ENCODE data around the gene TMEM191B. TPM values are rescaled to one million over a fixed set of nuclear protein-coding genes. Genes with fewer than 3 reads are reported as not detected.
"Not testable (repeated sequence)": the region's sequence is repeated elsewhere in the genome, so short reads cannot be mapped to it uniquely, and the experiment has no call there.

The TMEM191B gene
- total and polyA plus RNA-seq, 10 donors = 0.60 to 4.3 (median 2.6) TPM; not detected in 3

DNA sequence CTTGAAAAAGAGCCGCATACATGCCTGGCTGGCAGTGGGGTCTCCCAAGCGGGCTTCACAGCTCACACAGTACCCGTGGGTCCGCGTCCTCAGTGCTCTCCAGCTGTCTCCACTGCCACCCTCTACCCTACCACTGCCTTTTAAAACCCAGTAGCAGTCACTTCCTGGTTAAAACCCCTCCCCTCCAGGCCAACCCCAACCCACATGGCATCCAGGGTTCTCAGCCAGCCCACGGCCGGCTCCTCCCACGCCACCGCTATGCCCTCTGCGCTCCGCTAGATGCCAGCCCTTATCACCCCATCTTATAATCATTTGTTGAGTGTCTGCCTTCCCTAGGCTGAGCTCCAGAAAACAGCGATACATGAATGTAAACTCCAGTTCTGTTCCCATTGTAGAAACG lies 47.0 kb downstream of the TMEM191B start:
- DNase-seq; H3K4me3 ChIP-seq; intact Hi-C loops (cut with DNase I; ENCODE audit: low total_unique reads); H3K36me3 ChIP-seq; H3K4me1 ChIP-seq; H3K27ac ChIP-seq; H3K9me3 ChIP-seq; H3K27me3 ChIP-seq (replicated peaks in 1 of 7): not testable (repeated sequence)
- WGBS, 5 donors = no CpG with 5 or more reads among the region's 13 CpGs

GRCh38 chr22:18575686-18576085 lies 48.1 kb downstream of the TMEM191B start:
- H3K4me3 ChIP-seq; H3K27ac ChIP-seq; H3K9me3 ChIP-seq; DNase-seq; H3K4me1 ChIP-seq; intact Hi-C loops (cut with DNase I; ENCODE audit: low total_unique reads); H3K27me3 ChIP-seq (replicated peaks in 1 of 7); H3K36me3 ChIP-seq: not testable (repeated sequence)
- no CpG with 5 or more reads among the region's 9 CpGs for WGBS, 5 donors

- H3K4me1 ChIP-seq; intact Hi-C loops (cut with DNase I; ENCODE audit: low total_unique reads); H3K9me3 ChIP-seq; DNase-seq; H3K36me3 ChIP-seq; H3K27ac ChIP-seq; H3K27me3 ChIP-seq (replicated peaks in 1 of 7); H3K4me3 ChIP-seq: not testable (repeated sequence)
- no CpG with 5 or more reads among the region's 88 CpGs for WGBS, 5 donors
These were observed 49.7 kb downstream of the TMEM191B start for GRCh38 chr22:18577090-18577818.

DNA sequence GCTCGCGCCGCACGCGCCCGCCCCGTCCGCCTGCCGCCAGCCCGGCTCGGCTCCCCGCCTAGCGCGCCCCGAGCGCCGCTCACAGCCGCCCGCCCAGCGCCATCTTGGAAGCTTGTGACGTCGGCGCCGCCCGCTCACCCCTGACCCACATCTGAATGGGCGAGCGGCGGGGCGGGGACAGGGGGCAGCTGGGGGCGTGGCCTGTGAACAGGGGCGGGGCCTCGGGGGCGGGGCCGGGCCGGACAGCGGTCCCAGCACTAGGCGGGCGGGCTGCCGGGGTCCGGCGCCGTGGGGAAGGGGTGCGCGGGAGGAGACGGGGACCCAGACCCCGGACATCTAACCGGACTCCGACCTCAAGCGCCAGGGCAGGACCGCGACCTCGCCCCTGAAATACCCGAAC lies 50.2 kb downstream of the TMEM191B start:
- H3K9me3 ChIP-seq; DNase-seq; H3K27ac ChIP-seq; H3K4me1 ChIP-seq; H3K27me3 ChIP-seq (replicated peaks in 1 of 7); H3K36me3 ChIP-seq; intact Hi-C loops (cut with DNase I; ENCODE audit: low total_unique reads): not testable (repeated sequence)
- WGBS, 5 donors = no CpG with 5 or more reads among the region's 53 CpGs
- H3K4me3 ChIP-seq = peak overlapping the region in 1 of 8 donors; percentile 31

Other genes with a start within 250 kb of the TMEM191B start
- gene GGTLC3, start 9.6 kb upstream of the TMEM191B start, total RNA-seq = not detected
- not detected for gene GGTLC3, start 9.6 kb upstream of the TMEM191B start, polyA plus RNA-seq
- 1 to 10 TPM; 1.2 to 3.0 (median 1.5) TPM for gene RIMBP3, start 84.1 kb downstream of the TMEM191B start, total RNA-seq
- gene RIMBP3, start 84.1 kb downstream of the TMEM191B start, polyA plus RNA-seq = under 1 TPM; 0.15 to 0.74 (median 0.17) TPM